Measurements from ENCODE around the gene MGRN1.

DNA sequence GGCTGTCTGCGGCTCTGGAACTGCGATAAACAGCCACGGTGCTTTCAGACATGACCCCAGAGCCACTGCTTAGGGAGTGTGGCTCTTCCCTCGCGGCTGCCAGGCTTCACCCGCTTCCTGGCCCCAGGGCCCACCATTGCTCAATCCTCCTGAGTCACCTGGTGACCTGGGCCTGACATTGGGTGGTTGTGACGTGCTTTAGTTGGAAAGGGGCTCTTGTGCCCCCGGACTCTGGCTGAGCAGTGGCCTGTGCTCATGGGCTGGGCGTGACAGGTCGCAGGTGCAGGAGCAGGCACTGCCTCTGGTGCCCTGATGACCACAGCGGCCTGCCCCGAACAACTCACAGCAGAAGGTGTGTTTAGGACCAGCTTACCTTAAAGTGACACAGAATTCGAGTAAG is 60.1 kb downstream of the MGRN1 start:
- TF ChIP-seq, protein P1, sequence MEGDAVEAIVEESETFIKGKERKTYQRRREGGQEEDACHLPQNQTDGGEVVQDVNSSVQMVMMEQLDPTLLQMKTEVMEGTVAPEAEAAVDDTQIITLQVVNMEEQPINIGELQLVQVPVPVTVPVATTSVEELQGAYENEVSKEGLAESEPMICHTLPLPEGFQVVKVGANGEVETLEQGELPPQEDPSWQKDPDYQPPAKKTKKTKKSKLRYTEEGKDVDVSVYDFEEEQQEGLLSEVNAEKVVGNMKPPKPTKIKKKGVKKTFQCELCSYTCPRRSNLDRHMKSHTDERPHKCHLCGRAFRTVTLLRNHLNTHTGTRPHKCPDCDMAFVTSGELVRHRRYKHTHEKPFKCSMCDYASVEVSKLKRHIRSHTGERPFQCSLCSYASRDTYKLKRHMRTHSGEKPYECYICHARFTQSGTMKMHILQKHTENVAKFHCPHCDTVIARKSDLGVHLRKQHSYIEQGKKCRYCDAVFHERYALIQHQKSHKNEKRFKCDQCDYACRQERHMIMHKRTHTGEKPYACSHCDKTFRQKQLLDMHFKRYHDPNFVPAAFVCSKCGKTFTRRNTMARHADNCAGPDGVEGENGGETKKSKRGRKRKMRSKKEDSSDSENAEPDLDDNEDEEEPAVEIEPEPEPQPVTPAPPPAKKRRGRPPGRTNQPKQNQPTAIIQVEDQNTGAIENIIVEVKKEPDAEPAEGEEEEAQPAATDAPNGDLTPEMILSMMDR (conservative IDR thresholded peaks at IDR 0.05 in 1 of 2, IDR thresholded peaks at IDR 0.05 in 1 of 2; ENCODE audit: low read depth in 1 of 2, low read length in 2 of 2) = no peak
- no peak for TF ChIP-seq EZH2 (IDR thresholded peaks at IDR 0.05; ENCODE audit: low read length, missing control alignments)

All from fibroblast of lung (primary cell).